Medulla oblongata (tissue), 1 donor: ENCODE data around the gene SNX9.
"Not testable (repeated sequence)": the region's sequence is repeated elsewhere in the genome, so short reads cannot be mapped to it uniquely, and the experiment has no call there.

Experiments
- DNase-seq: peaks from one replicate; pipeline ENCODE4 v3.0.0-alpha.2; 2015; ENCODE audit errors: extremely low spot score

Gene SNX9

DNA sequence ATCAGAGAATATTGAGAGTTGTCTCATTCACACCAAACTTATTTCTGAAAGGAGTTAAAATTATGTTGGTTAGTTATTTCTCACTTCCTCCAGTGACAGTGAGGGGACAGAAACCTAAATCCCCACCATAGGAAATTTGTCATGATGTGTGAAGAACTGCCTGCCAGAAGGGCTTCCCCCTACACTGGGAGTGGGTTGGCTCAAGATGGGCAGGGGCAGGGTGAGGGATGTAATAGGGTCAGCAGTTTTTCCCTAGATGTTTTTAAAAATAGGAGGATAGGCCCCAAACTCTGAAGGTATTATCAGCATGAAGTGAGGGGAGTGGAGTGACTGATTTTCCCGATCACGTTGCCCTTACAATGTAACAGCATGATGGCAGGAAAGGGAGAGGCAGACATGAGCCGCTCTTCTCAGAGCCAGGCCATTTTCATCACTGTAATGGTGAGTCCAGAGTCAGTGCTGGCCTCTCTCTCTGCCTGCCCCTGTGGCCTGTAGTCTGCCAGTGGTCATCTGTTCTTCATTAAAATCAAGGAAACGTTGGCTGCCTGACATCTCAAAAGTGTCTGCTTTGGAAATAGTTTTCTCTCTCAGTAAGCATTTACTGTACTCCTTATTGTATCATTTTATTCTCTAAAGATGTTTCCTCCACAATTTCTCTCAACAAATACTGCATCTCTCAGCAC is 98.8 kb downstream of the SNX9 start:
- DNase-seq: no peak

DNA sequence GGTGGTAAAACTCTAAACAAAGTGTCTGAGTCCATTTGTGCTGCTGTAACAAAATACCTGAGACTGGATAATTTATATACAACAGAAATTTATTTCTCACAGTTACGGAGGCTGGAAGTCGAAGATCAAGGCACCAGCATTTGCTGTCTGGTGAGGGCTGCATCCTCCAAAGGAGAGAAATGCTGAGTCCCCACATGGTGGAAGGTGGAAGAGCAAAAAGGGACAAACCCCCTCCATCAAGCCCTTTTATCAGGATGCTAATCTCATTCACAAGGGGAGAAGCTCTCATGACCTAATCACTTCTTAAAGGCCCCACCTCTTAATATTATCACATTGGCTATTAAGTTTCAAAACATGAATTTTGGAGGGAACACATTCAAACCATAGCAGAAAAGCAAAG is 102.7 kb downstream of the SNX9 start:
- DNase-seq: no peak

DNA sequence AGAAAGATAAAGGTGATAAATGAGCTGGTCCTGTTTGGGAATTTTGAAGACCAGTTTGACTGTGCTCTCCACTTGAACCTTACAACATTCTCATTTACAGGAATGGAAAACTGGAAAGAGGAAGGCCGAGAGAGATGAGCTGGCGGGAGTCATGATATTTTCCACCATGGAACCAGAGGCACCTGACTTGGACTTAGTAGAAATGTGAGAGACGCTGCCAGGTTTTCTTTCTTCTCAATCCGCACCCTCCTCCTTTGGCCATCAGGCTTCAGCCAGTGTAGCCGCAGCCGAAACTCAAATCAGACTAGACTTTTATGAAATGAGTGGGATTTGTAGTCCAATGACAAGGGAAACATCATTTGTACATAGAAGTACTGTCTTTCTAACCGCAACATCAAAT is 104.0 kb downstream of the SNX9 start:
- no peak for DNase-seq

DNA sequence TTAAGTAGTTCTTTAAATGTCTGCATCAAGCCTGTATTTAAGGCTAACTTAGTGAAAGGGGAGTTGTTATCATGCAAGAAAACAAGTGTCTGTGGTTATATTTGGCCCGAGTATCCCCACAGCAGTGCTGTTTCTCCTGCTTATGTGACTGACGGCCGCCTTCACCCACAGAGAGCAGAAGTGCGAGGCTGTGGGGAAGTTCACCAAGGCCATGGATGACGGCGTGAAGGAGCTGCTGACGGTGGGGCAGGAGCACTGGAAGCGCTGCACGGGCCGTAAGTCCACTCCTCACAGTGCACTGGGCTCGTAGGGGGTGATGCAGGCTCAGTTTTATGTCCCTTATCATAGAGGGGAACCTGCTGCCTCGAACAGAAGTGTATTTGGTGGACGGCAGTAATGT is 105.4 kb downstream of the SNX9 start:
- DNase-seq: no peak

DNA sequence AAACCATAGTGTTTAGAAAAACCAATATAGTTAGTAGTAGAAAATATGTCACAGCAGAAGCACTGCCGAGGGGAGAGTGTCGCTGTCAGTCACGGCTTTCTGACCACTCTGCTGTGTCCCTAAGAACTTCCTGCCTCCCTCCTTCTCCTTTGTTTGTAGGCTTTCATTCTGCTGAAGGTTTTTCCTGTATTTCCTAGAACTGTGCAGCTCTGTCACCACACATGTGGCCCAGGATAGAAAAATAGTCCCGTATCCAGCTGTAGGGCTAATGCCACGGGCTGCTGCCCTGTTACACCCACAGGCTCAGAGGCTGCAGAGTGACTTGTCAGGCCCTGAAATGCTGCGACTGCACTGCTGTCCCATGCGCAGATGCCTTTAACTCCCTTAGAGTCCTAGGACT is 106.0 kb downstream of the SNX9 start:
- DNase-seq: peak; percentile 73

DNA sequence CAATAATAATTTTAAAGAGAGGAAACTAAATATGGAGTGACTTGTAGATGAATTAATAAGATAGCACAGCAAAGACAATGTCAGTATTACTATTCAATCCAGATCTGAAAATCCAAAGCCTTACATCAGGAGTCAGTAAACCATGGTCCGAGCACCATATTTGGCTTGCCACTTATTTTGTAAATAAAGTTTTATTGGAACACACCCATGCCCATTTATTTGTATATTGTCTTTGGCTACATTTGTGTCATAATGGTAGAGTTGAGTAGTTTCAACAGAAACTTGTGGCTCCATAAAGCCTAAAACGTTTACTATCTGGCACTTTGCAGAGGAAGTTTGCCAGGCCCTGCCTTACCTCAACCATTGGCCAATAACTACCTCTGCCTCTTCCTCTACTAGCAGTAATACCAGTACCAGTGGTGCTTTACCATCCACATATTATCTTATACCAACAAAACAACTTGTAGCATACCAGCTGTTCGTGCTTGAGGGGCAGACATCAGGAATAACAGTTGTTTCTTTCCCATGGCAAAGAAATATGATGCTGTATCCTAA is 106.8 kb downstream of the SNX9 start:
- no peak for DNase-seq

DNA sequence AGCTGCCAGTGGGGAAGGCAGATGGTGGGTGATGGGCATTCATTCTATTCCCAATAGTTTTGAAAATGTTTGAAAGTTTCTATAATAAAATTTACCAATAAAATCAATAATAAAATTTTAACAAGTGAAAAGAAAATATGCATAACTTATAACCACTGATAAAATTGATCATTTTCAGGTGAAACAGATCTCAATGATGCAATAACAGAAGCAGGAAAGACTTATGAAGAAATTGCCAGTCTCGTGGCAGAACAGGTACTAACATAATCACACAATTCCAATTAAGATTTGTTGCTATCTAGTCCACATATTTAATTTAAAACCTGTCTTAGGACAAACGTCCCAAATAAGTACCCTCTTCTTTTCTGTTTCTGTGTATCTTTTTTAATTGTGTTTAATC is 112.7 kb downstream of the SNX9 start:
- DNase-seq: no peak

DNA sequence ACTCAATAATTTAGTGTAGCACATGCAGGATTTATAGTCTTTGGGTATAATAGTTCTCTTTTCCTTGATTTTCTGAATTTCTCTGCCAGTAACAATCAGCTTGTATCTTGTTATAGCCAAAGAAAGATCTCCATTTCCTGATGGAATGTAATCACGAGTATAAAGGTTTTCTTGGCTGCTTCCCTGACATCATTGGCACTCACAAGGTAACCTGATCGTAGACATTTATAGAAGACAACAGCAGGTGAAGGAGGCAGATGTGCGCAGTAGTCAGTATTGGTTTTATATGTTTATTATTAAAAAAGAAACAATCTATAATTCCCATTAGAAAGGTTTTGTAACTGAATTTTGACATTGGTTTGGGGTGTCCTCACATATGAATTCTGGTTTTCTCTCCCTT is 114.3 kb downstream of the SNX9 start:
- DNase-seq: no peak

DNA sequence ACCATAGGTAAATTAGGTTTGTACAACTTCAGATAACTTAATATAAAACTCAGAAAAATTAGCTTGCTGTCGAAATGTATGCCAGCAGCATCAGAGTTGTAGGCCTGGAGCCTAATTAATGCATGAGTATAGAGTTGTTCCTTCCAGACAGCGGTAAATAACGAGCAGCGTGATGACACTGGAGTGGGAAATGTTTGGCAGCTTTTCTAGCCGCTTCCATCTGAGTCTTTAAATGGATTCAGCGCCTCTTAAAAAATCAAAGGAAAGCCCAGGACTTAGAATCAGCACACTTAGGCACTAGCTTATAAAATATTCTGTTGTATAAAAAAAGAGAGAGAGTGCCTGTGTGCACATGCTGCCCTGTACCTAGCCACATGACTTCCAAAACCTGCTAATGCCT is 114.9 kb downstream of the SNX9 start:
- no peak for DNase-seq

DNA sequence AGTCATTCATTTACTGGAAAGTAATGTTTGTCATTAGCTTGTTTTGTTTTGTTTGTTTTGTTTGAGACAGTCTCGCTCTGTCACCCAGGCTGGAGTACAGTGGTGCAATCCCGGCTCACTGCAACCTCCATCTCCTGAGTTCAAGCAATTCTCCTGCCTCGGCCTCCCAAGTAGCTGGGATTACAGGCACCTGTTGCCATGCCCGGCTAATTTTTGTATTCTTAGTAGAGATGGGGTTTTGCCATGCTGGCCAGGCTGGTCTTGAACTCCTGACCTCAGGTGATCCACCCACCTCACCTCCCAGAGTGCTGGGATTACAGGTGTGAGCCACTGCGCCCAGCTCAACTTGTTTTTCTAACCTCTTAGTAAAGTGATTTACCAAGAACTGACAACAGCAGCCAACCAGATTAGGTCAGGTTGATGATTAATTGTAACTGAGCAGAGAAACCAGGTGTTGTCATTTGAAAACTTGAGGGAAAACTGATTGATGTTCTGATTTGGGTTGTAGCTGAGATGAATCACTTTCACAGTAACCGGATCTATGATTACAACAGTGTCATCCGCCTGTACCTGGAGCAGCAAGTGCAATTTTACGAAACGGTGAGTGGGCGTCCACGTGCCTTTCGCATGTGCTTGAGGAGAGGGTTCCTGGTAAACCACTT is 117.5 kb downstream of the SNX9 start:
- peak; percentile 13 for DNase-seq

DNA sequence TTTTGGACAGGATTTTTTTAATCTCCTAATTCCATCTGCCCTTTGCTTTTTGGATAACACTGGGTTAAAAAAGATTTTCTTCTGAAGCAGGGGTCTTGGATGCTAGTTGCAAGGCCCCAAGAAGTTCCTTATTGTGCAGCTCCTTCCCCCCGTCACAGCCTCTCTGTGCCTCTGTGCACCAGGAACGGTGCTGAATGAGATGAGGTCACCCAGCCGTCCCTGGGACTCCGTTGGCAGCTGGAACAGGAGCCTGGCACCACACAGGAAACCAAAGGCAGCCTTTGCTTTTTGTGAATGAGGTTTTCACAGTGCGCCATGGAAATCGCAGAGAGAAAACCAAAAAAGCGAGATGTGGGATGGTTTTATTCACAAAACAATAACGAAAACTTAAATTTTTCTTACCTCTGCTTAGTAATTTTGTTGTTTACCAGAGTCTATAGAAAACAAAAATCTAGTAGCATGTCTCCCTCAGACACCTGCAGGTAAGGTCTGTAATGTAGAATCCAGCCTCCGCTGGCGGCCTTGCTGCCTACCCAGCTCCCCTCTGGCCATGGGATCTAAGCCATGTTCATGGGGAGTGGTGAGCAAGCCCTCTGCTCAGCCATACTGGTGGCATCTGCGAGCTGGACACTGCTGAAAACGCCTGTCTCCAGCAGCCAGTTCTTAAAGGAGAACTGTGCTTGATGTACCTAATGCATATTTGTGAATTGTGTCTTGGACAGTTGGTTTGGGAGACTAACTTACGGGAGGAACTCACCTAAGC is 118.2 kb downstream of the SNX9 start:
- peak; percentile 95 for DNase-seq

DNA sequence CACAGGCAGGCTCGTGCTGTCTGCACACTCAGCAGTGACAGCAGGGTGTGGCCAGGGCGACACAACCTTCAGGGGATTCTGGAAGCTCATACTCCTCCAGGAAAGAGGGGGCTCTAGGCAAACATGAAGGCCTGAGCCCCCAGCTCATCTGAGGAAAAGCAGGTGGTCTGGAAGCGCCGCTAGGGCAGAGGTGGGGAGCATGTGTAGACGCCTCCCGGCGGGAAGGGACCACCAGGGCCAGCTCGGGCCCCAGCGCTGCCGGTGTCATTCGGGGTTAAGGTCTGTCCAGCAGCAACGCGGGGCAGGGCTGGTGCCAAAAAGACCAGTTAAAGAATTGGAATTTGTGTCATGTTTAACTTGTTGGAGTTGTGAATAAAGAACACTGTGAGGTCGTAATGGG is 119.3 kb downstream of the SNX9 start:
- DNase-seq: no peak

DNA sequence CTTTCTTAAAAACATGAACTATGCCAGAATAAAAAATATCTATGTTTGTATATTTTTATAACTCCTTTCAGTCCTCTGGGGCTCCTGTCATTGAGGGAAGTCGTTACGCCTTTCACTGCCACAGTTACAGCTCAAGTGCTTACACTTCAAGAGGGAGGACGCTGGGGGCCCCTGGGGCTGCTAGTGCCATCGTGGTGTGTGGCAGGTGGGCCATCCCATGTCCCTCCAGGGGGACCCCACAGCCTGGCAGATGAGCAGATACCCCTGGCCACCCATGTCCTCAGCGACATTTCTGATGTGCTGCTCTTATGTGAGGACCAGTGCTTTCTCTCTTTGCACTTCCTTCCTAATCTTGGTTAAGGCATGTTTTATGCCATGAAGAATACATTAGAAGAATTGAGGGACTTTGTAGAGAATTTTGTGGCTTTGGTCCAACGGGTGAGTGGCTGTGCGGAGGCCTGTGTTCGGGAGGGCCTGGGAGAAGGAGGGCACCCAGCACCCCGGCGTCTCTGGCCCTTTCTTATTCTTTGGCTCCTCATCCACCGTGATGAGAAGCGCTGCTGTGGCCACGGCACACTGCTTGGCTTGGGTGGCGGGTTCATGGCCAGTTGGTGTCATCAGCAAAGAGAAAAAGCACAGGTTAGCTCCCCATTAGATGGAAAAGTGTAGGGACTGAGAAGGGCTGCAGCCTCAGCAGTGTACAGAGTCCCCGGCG is 120.4 kb downstream of the SNX9 start:
- DNase-seq: peak; percentile 16

DNA sequence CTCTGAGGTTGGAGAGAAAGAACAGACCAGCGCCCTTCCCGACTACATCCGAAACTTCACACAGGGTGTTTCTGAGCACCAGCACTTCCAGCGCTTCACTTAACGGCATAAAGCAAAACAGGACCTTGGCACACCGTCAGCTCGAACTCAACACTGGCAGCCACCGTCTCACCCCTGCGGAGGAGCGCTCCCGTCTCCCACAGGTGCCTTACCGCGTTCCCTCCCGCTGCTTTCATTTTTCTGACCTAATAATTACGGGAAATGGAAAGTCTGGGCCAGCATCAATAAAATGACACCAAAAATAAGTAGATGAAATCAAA is 120.9 kb downstream of the SNX9 start:
- DNase-seq: no peak

DNA sequence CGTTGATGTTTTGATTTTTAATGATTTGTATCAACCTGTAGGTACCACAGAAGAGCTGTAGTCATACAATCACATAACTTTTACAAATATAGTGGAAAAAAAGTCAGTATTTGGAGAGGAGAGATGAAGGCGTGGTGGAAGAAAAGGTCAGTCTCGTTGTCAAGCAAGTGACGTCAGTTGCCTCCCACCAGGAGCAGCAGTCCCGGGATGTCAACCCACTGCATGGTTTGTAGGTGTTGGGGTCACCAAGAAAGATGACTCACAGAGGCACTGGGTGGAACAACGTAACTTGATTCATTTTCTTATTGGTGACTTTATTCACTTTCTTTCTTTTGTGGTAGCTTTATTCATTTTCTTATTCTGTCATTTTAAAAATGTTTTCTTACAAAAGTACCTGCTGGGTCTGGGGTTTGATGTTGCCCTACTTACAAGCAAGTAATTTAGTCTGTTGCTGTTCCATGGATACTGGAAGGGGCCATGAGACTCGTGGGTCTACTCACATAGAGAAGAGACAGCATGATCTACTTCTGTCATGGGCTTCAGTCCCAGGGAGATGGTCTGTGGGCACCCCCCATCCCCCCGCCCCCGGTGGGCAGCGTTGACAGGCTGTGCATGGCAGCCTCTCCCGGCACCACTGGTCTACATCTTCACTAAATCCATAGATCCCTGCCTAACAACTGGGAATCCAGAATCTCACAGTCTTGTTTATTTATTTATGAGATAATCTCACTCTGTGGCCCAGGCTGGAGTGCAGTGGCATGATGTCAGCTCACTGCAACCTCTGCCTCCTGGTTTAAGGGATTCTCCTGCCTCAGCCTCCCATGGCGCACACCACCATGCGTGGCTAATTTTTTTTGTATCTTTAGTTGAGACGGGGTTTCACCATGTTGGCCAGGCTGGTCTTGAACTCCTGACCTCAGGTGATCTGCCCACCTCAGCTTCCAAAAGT is 122.2 kb downstream of the SNX9 start:
- no peak for DNase-seq

DNA sequence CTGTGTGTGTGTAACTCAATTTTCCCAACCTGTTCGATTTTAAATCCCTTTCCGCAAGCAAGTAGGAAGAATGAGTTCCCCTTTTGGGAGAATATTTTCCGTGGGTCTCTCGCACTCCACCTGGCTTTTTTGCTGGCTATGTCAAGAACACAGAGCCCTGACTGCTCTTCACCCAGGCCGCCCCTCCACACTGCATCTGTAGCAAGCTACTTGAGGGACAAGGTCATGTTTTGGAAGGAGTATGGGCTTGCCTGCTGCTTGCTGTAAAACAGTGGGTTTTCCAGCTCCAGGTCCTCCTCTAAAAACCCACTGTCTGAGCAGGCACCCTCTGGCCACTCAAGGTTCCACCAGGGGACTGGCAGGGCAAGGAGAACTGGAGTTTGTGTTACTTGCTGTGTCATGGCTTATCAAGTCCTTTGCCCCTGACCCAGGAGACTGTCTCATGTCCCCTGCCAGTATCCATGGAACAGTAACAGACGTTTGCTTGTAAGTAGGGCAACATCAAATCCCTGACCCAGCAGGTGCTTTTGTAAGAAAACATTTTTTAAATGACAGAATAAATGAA is 123.1 kb downstream of the SNX9 start:
- DNase-seq: no peak

DNA sequence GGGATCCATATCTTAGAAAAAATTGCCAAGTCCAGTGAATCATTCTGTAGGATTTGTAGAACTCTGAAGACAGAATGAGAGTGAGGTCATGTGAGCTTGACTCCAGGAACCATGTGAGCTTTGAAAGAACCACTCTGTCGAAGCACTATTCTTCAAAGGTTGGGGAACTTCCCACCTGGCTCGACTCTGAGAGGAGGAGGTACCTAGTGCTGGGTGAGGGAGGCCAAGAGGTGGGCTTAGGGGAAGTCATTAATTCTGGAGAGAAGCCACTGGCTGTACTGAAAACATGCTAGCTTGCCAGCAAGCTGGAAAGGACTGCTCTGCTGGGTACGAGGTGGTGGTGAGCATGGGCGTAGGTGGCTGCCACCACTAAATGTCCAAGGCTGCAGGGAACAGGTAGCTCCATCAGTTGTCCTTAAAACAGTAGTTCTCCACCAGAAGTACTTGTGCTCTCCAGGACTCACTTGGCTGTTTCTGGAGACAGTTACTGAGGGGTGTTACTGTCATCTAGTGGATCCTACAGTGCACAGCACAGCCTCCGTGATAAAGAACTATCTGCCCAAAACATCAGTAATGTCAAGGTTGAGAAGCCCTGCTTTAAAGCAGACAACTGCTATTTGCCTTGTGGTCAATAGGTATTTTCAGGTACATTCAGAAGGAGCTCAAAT is 124.0 kb downstream of the SNX9 start:
- peak; percentile 85 for DNase-seq

DNA sequence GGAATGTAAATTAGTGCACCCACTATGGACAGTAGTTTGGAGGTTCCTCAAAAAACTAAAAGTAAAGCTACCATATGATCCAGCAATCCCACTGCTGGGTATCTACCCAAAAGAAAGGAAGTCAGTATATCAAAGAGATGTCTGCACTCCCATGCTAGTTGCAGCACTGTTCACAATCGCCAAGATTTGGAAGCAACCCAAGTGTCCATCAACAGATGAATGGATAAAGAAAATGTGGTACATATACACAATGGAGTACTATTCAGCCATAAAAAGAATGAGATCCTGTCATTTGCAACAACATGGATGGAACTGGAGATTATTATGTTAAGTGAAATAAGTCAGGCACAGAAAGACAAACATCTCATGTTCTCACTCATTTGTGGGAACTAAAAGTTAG is 127.9 kb downstream of the SNX9 start:
- not testable (repeated sequence) for DNase-seq

DNA sequence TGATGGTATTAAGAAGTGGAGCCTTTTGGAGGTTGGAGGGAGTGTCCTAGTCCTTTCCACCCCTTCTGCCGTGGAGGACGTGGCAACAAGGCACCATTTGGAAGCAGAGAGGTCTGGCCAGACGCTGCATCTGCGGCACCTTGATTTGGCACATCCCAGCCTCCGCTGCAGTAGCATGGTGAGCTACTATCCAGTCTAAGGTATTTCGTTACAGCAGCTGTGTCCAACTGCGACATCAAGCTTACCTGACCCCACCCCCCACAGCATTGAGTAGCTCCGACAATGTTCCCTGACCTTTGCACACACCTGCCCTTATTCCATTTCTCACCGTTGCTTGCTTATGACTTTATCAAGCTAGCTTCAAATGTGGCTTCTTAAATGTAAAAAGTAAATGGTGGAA is 128.8 kb downstream of the SNX9 start:
- no peak for DNase-seq

DNA sequence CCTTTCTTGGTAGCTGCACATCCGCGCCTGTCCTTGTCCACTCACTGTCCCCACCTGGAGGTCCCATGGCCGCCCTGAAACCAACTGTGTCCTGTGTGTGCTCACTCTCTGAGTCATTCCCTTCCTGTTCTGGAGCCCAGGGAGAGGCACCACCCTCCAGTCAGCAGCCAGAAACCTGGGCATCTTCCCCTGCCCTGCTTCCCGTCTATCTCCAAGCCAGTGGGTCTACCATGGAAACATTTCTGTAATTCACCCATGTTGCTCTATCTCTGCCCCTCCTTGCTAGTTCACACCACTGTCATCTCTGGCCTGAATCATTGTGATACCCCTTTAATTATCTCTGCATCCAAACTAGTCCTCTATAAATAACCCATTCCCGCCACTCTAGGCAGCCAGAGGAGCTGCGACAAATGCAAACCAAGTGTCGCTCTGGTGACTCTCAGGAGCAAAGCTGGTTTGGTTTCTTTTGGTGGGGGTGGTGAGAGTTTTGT is 129.9 kb downstream of the SNX9 start:
- DNase-seq: no peak
